ENCODE results near the gene DIRAS1. TPM values are rescaled to one million over a fixed set of nuclear protein-coding genes. Genes with fewer than 3 reads are reported as not detected.

The DIRAS1 gene
- total and polyA plus RNA-seq, 4 donors, result 0.01 to 0.09 (median 0.08) TPM; not detected in 1

- Histone ChIP-seq H3K27ac (ENCODE audit: low read depth in 1 of 2, low read length in 2 of 2) (no peak overlapping the region), H3K9ac (ENCODE audit: low read depth in 1 of 2, low read length in 2 of 2) (no peak overlapping the region), H3K27me3 (ENCODE audit: control insufficient read depth in 4 of 4, insufficient read depth in 4 of 4, low read length in 3 of 4) (no peaks in the 10 kb centered on the region), H3K4me3 (ENCODE audit: low read depth in 1 of 3, low read length in 3 of 3) (no peak overlapping the region), H3K9me3 (ENCODE audit: control insufficient read depth in 4 of 4, low read length in 3 of 4) (no peaks in the 10 kb centered on the region), H3K36me3 (ENCODE audit: control insufficient read depth in 4 of 4, insufficient read depth in 3 of 4, low read depth in 1 of 4, low read length in 3 of 4) (no peaks in the 10 kb centered on the region), H3K4me1 (ENCODE audit: control insufficient read depth in 4 of 4, insufficient read depth in 4 of 4, low read length in 3 of 4) (no peaks in the 10 kb centered on the region)
- TF ChIP-seq JUND (IDR thresholded peaks at IDR 0.05), result no peak
- TF ChIP-seq GABPA (IDR thresholded peaks at IDR 0.05 in 1 of 2, conservative IDR thresholded peaks at IDR 0.05 in 1 of 2), result no peak
- no peak for TF ChIP-seq TAF1 (conservative IDR thresholded peaks at IDR 0.05)
- TF ChIP-seq HNF4A (conservative IDR thresholded peaks at IDR 0.05), result no peak
- TF ChIP-seq RXRA (IDR thresholded peaks at IDR 0.05), result no peak
- TF ChIP-seq CTCF (IDR thresholded peaks at IDR 0.05; ENCODE audit: low read depth, low read length, missing input control), result no peak
- TF ChIP-seq ATF3 (IDR thresholded peaks at IDR 0.05), result no peak
- no peak for TF ChIP-seq FOXA2 (IDR thresholded peaks at IDR 0.05)
- TF ChIP-seq YY1 (IDR thresholded peaks at IDR 0.05), result no peak
- TF ChIP-seq REST (IDR thresholded peaks at IDR 0.05), result no peak
- 81% methylated on average over 12 of the region's 12 CpGs for whole genome bisulfite sequencing
- no peak for DNase-seq (ENCODE audit: low spot score)
These were observed 44.3 kb downstream of the DIRAS1 start for GRCh38 chr19:2676823-2677222.

GRCh38 chr19:2675892-2676291 lies 45.3 kb downstream of the DIRAS1 start:
- no peaks in the 10 kb centered on the region for H3K4me1 ChIP-seq (ENCODE audit: control insufficient read depth in 4 of 4, insufficient read depth in 4 of 4, low read length in 3 of 4)

More at GRCh38 chr19:2675892-2676291, 45.3 kb downstream of the DIRAS1 start:
- Histone ChIP-seq H3K36me3 (ENCODE audit: control insufficient read depth in 4 of 4, insufficient read depth in 3 of 4, low read depth in 1 of 4, low read length in 3 of 4) (no peaks in the 10 kb centered on the region), H3K9ac (ENCODE audit: low read depth in 1 of 2, low read length in 2 of 2) (no peak overlapping the region), H3K27ac (ENCODE audit: low read depth in 1 of 2, low read length in 2 of 2) (no peak overlapping the region), H3K27me3 (ENCODE audit: control insufficient read depth in 4 of 4, insufficient read depth in 4 of 4, low read length in 3 of 4) (no peaks in the 10 kb centered on the region), H3K9me3 (ENCODE audit: control insufficient read depth in 4 of 4, low read length in 3 of 4) (no peaks in the 10 kb centered on the region), H3K4me3 (ENCODE audit: low read depth in 1 of 3, low read length in 3 of 3) (no peak overlapping the region)
- TF ChIP-seq HNF4A (conservative IDR thresholded peaks at IDR 0.05) (no peak), ZBTB33 (IDR thresholded peaks at IDR 0.05) (no peak), REST (IDR thresholded peaks at IDR 0.05) (no peak), YY1 (IDR thresholded peaks at IDR 0.05) (no peak), TAF1 (conservative IDR thresholded peaks at IDR 0.05) (no peak)
- DNase-seq (ENCODE audit: low spot score), result no peak
- 71% methylated on average over 11 of the region's 11 CpGs for WGBS

Data from liver (tissue), 9 donors.